ENCODE data around the gene ZNF793. TPM values are rescaled to one million over a fixed set of nuclear protein-coding genes. Genes with fewer than 3 reads are reported as not detected.

The ZNF793 gene
- total RNA-seq, 2 experiments from 2014 or later = 2.3 TPM

GRCh38 chr19:37513397-37513796 lies 6.7 kb downstream of the ZNF793 start:
- no peak for ATAC-seq (ENCODE audit: poor library complexity)
- H3K36me3 Mint-ChIP-seq (ENCODE audit: low read depth) = peaks cover 89% of the 10 kb centered on the region
- peaks cover 18% of the 10 kb centered on the region for H3K9me3 Mint-ChIP-seq
- no peaks in the 10 kb centered on the region for H3K4me1 ChIP-seq (ENCODE audit: insufficient read depth, low read length)
- H3K4me3 ChIP-seq (ENCODE audit: low read length) = no peak overlapping the region
- intact Hi-C loops (cut with DNase I, micrococcal nuclease) = no loop called here
- no peaks in the 10 kb centered on the region for H3K4me1 Mint-ChIP-seq (ENCODE audit: low read depth)
- no peak overlapping the region for H3K27ac Mint-ChIP-seq
- ChIA-PET POLR2A (no interaction called here), CTCF (no interaction called here)
- no peaks in the 10 kb centered on the region for H3K27me3 Mint-ChIP-seq
- peak in 1 of 14 experiments; percentile 8 for DNase-seq
- TF ChIP-seq CTCF (IDR thresholded peaks at IDR 0.05) = no peak
- peaks cover 6% of the 10 kb centered on the region for H3K36me3 ChIP-seq (ENCODE audit: insufficient read depth, low read length)
- H3K27ac ChIP-seq (ENCODE audit: low read depth in 1 of 2, low read length in 2 of 2) = no peak overlapping the region
- peaks cover 39 to 52% of the 10 kb centered on the region in 2 experiments for H3K9me3 ChIP-seq (ENCODE audit: control insufficient read depth in 1 of 2, insufficient read depth in 1 of 2, low read length in 2 of 2)
- H3K27me3 ChIP-seq (ENCODE audit: control insufficient read depth in 1 of 2, insufficient read depth in 2 of 2, low read length in 2 of 2) = no peaks in the 10 kb centered on the region
- H3K4me3 Mint-ChIP-seq = no peak overlapping the region

GRCh38 chr19:37519890-37520289 lies 13.2 kb downstream of the ZNF793 start:
- intact Hi-C loops (cut with DNase I, micrococcal nuclease) = no loop called here
- Histone ChIP-seq H3K36me3 (ENCODE audit: insufficient read depth, low read length) (peaks cover 24% of the 10 kb centered on the region), H3K27me3 (ENCODE audit: control insufficient read depth in 1 of 2, insufficient read depth in 2 of 2, low read length in 2 of 2) (no peaks in the 10 kb centered on the region), H3K9me3 (ENCODE audit: control insufficient read depth in 1 of 2, insufficient read depth in 1 of 2, low read length in 2 of 2) (peaks cover 58 to 75% of the 10 kb centered on the region in 2 experiments), H3K4me3 (ENCODE audit: low read length) (no peak overlapping the region), H3K27ac (ENCODE audit: low read depth in 1 of 2, low read length in 2 of 2) (no peak overlapping the region), H3K4me1 (ENCODE audit: insufficient read depth, low read length) (no peaks in the 10 kb centered on the region)
- POLR2A ChIA-PET = no interaction called here
- TF ChIP-seq CTCF (IDR thresholded peaks at IDR 0.05) = no peak
- CTCF ChIA-PET = no interaction called here
- Mint-ChIP-seq H3K4me3 (no peak overlapping the region), H3K4me1 (ENCODE audit: low read depth) (no peaks in the 10 kb centered on the region), H3K36me3 (ENCODE audit: low read depth) (peaks cover 91% of the 10 kb centered on the region), H3K9me3 (peaks cover 11% of the 10 kb centered on the region), H3K27ac (no peak overlapping the region), H3K27me3 (no peaks in the 10 kb centered on the region)
- ATAC-seq (ENCODE audit: poor library complexity) (no peak), DNase-seq (no peak)

GRCh38 chr19:37537391-37537947 lies 30.7 kb downstream of the ZNF793 start:
- no peaks in the 10 kb centered on the region for H3K27me3 Mint-ChIP-seq
- H3K36me3 ChIP-seq (ENCODE audit: insufficient read depth, low read length) = peaks cover 32% of the 10 kb centered on the region
- ChIA-PET POLR2A (no interaction called here), CTCF (no interaction called here)
- peaks cover 56 to 88% of the 10 kb centered on the region in 2 experiments for H3K9me3 ChIP-seq (ENCODE audit: control insufficient read depth in 1 of 2, insufficient read depth in 1 of 2, low read length in 2 of 2)
- H3K36me3 Mint-ChIP-seq (ENCODE audit: low read depth) = peaks cover 77% of the 10 kb centered on the region
- H3K27ac ChIP-seq (ENCODE audit: low read depth in 1 of 2, low read length in 2 of 2) = no peak overlapping the region
- DNase-seq = no peak
- H3K4me1 Mint-ChIP-seq (ENCODE audit: low read depth) = no peaks in the 10 kb centered on the region
- intact Hi-C loops (cut with DNase I, micrococcal nuclease) = no loop called here
- H3K27ac Mint-ChIP-seq = no peak overlapping the region
- no peak for ATAC-seq (ENCODE audit: poor library complexity)
- no peaks in the 10 kb centered on the region for H3K27me3 ChIP-seq (ENCODE audit: control insufficient read depth in 1 of 2, insufficient read depth in 2 of 2, low read length in 2 of 2)
- no peak overlapping the region for H3K4me3 ChIP-seq (ENCODE audit: low read length)
- peaks cover 19% of the 10 kb centered on the region for H3K9me3 Mint-ChIP-seq
- no peak overlapping the region for H3K4me3 Mint-ChIP-seq
- no peak for TF ChIP-seq CTCF (IDR thresholded peaks at IDR 0.05)
- no peaks in the 10 kb centered on the region for H3K4me1 ChIP-seq (ENCODE audit: insufficient read depth, low read length)
